ENCODE data around the gene TOM1L2. TPM values are rescaled to one million over a fixed set of nuclear protein-coding genes. Genes with fewer than 3 reads are reported as not detected.

TOM1L2 gene
- total RNA-seq, 2 experiments from 2014 or later = 11.3 to 11.9 TPM

DNA sequence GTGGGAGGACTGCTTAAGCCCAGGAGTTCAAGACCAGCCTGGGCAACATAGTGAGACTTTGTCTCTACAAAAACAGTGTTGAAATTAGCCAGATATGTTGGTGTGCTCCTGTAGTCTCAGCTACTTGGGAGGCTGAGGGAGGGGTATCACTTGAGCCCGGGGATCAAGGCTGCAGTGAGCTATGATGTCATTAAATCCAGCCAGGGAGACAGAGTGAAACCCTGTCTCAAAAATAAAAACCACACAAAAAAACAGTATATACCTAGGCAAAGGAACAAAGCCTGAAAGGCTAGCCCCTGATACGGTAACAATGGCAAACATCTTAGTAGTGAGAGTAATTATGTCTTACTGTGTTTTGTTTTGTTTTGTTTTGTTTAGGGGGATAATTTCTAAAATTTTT, 38.0 kb downstream of the TOM1L2 start:
- no peak overlapping the region for H3K4me3 Mint-ChIP-seq
- intact Hi-C loops (cut with DNase I, micrococcal nuclease) = no loop called here
- no peaks in the 10 kb centered on the region for H3K9me3 Mint-ChIP-seq (ENCODE audit: low read depth)
- H3K36me3 Mint-ChIP-seq (ENCODE audit: low read depth) = no peaks in the 10 kb centered on the region
- no peak for DNase-seq
- H3K27ac Mint-ChIP-seq = peak overlapping the region; percentile 37
- ChIA-PET POLR2A (no interaction called here), CTCF (interaction anchor here (1.6 kb wide), 1 partner anchor 99 kb away, joined by 4 read pairs; no protein-coding TSS in a partner anchor)
- peaks cover 33% of the 10 kb centered on the region for H3K4me1 Mint-ChIP-seq
- ATAC-seq = peak; percentile 52
- H3K27me3 Mint-ChIP-seq = no peaks in the 10 kb centered on the region

DNA sequence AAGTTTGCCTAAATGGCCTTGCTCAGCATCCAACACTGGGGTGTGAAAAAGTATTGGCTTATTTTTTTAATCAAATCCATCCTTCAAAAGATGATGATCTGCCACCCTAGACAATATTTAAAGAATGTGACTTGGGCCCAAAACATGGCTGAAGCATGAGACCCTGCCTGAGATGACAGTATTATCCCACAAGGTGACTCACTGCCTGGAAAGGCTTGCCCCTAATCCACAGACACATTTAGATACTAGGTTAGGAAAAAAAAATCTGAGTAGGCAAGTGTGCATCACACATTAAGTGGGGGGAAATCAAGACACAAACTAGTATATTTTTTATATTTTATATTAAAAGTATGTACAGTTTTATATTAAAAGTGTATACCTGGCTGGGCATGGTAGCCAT, 38.4 kb downstream of the TOM1L2 start:
- intact Hi-C loops (cut with DNase I, micrococcal nuclease) = no loop called here

DNA sequence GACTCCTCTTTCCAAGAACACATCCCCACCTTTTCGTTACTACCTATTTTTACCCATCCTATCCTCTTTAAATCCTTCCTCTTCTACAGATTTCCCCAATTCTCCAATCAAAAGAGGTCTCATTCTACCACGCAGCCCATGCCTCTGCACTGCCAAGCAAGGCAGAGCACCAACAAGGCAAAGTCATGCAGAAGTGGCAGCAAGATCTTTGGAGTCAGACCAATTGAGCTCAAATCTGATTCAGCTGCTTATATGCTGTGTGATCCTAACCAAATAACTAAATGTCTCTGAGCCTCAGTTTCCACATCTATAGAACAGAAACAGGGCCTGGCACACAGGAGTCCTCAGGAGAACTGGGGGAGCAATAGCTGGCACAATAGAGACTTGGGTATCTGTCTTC, 41.0 kb downstream of the TOM1L2 start:
- peaks cover 23% of the 10 kb centered on the region for H3K4me1 Mint-ChIP-seq

More for the DNA sequence above, 38.4 kb downstream of the TOM1L2 start:
- ChIA-PET CTCF (interaction anchor here (1.2 to 2.7 kb wide), 2 partner anchors 15 to 61 kb away, joined by 3 to 17 read pairs; no protein-coding TSS in a partner anchor), POLR2A (no interaction called here)
- Mint-ChIP-seq H3K36me3 (ENCODE audit: low read depth) (no peaks in the 10 kb centered on the region), H3K4me1 (peaks cover 33% of the 10 kb centered on the region), H3K9me3 (ENCODE audit: low read depth) (no peaks in the 10 kb centered on the region), H3K27me3 (no peaks in the 10 kb centered on the region), H3K27ac (no peak overlapping the region), H3K4me3 (no peak overlapping the region)
- DNase-seq = no peak
- peak; percentile 68 for ATAC-seq

DNA sequence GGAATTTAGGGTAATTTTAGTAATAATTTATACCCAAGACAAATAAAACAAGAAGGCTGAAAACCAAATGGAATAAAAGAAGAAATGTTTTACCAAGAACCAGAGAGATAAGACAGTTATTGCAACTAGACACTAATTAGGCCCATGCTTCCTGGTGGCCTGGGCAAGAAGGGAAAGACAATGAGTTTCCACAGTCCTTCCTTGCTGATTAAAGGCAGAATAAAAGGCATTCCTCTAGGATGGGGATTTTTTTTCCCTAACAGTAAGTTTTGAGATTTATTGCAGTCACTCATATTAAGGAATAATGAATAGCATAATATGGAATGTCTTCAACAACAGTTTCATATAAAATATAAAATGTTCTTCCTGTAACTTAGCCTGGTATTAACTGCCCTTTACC, 41.5 kb downstream of the TOM1L2 start:
- Mint-ChIP-seq H3K4me1 (peaks cover 18% of the 10 kb centered on the region), H3K27me3 (no peaks in the 10 kb centered on the region)
- ATAC-seq = no peak

More for the DNA sequence above, 41.0 kb downstream of the TOM1L2 start:
- intact Hi-C loops (cut with DNase I, micrococcal nuclease) = no loop called here
- H3K9me3 Mint-ChIP-seq (ENCODE audit: low read depth) = no peaks in the 10 kb centered on the region
- H3K4me3 Mint-ChIP-seq = no peak overlapping the region
- H3K27me3 Mint-ChIP-seq = no peaks in the 10 kb centered on the region
- ChIA-PET POLR2A (no interaction called here), CTCF (interaction anchor here (0.5 to 2.7 kb wide), 6 partner anchors 12 to 289 kb away, joined by 3 to 17 read pairs (median 4); partner anchors contain the start of genes DRC3 and TOM1L2)
- no peak for DNase-seq
- ATAC-seq = no peak
- H3K36me3 Mint-ChIP-seq (ENCODE audit: low read depth) = no peaks in the 10 kb centered on the region
- H3K27ac Mint-ChIP-seq = no peak overlapping the region

DNA sequence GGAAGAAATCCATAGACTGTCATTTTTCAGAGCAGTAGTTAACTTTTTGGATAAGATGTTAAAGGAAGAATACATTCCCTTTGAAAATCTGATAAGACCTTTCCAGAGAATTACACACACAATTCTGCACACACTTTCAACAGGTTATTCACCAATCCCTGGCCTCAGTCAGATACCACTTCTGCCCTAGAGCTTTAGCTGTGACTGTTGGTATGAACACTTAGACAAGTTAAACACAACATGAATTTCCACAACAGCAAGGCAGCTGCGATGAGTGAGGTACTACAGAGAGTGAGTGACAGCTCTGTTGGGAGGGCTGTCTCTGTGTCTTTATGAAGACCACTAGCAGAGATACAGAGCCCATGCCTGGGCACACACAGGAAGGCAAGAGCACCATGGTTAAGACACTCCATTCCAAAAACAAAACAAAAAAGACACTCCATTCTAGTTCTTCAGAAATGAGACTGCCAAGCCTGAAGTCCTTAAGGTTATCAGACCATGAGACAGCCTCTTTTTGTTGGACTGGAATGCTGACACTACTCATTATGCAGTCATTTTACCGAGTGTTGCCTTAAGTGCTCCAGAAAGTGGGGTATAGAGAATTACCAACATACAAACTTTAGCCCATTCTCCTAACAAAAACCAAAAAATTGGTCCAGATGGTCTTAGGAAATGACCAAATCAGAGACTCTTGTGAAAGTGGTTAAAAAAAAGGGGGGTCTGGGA, 42.4 kb downstream of the TOM1L2 start:
- ATAC-seq (no peak), DNase-seq (no peak)
- intact Hi-C loops (cut with DNase I, micrococcal nuclease) = no loop called here
- CTCF ChIA-PET = interaction anchor here (0.7 kb wide), 1 partner anchor 542 kb away, joined by 4 read pairs; no protein-coding TSS in a partner anchor
- POLR2A ChIA-PET = no interaction called here
- no peaks in the 10 kb centered on the region for H3K27me3 Mint-ChIP-seq
- peaks cover 10% of the 10 kb centered on the region for H3K4me1 Mint-ChIP-seq
- H3K36me3 Mint-ChIP-seq (ENCODE audit: low read depth) = no peaks in the 10 kb centered on the region
- no peaks in the 10 kb centered on the region for H3K9me3 Mint-ChIP-seq (ENCODE audit: low read depth)
- H3K27ac Mint-ChIP-seq = no peak overlapping the region
- H3K4me3 Mint-ChIP-seq = no peak overlapping the region

More for the DNA sequence above, 41.5 kb downstream of the TOM1L2 start:
- CTCF ChIA-PET = interaction anchor here (0.5 to 1.5 kb wide), 2 partner anchors 17 to 208 kb away, joined by 3 to 4 read pairs; no protein-coding TSS in a partner anchor
- Mint-ChIP-seq H3K9me3 (ENCODE audit: low read depth) (no peaks in the 10 kb centered on the region), H3K4me3 (no peak overlapping the region), H3K27ac (no peak overlapping the region), H3K36me3 (ENCODE audit: low read depth) (no peaks in the 10 kb centered on the region)
- DNase-seq = no peak
- intact Hi-C loops (cut with DNase I, micrococcal nuclease) = no loop called here
- POLR2A ChIA-PET = no interaction called here

DNA sequence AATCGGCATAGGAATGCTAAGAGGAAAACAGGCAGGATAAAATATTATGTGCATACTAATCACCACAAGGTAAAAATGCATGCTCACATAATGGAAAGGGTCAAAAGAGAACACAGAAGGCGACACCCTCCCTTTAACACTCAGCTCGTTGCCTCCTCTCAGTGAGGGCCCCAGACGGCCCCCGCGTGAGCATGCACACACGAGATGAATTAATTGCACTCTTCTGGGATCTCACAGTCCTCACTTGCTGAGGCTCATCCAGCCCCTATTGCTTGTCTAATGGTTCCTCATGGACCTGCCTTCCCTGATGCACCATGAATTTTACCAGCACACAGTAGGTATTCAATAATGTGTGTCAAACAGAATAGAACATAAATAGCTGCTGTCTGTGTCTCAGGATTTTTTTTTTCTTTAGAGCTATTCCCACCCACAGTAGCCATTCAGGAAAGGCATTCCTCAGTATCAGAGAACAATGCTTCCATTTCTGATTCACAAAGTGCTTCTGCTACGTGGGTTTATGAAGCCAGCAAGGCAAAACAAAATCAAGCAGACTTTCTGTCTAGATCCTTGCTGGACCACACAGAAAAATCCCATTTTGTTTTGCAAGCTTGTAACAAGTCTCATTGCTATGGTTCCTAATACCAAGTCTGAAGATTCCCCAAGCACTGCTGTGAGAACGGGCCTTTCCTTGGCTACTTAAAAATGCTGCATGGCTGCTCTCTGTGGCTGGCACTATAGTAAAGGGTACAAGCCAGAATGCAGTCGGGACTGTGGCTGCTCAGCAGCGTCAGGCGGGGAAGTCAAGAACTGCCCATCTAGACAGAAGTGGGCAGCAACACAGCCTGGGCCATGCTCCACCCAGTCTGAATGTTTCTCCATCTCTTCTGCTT, 43.6 kb downstream of the TOM1L2 start:
- Mint-ChIP-seq H3K27ac (no peak overlapping the region), H3K4me1 (peaks cover 2% of the 10 kb centered on the region), H3K27me3 (no peaks in the 10 kb centered on the region), H3K36me3 (ENCODE audit: low read depth) (no peaks in the 10 kb centered on the region), H3K9me3 (ENCODE audit: low read depth) (no peaks in the 10 kb centered on the region), H3K4me3 (no peak overlapping the region)
- CTCF ChIA-PET = interaction anchor here (0.9 to 1.7 kb wide), 2 partner anchors 10 to 132 kb away, joined by 4 to 12 read pairs; no protein-coding TSS in a partner anchor
- intact Hi-C loops (cut with DNase I, micrococcal nuclease) = no loop called here
- DNase-seq = no peak
- ATAC-seq = no peak
- POLR2A ChIA-PET = no interaction called here

DNA sequence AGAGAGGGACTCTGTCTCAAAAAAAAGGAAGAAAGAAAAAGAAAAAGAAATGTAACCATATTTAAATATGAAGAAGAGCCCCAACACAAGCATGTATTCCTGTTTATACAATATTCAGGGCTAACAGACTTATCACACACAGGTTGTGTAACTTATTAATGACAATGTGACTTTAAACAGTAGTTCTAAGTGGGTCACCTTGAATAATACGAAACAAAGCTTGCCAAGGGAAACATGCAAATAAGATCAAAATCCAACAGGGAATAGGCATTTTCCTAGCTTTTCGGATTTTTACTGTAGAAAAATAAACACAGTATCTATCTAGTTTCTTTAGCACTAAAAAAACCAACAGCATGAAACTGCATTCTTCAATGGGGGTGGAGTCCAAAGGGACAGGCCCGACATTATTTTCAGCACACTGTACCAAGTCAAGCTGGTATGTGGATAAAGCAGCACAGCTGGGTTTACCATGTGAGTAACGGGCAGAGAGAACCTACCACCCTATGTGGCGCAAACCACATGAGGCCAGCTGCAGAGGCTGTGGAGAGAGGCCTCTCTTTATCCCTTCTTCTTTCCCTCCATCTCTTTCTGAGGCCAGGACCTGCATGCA, 45.3 kb downstream of the TOM1L2 start:
- ChIA-PET POLR2A (interaction anchor here (0.6 kb wide), 1 partner anchor 103 kb away, joined by 4 read pairs; no protein-coding TSS in a partner anchor), CTCF (interaction anchor here (0.6 to 1.7 kb wide), 11 partner anchors 8 to 1038 kb away, joined by 3 to 12 read pairs (median 3); partner anchors contain the start of genes DRC3 and TOM1L2)
- intact Hi-C loops (cut with DNase I, micrococcal nuclease) = no loop called here
- Mint-ChIP-seq H3K4me1 (no peaks in the 10 kb centered on the region), H3K9me3 (ENCODE audit: low read depth) (no peaks in the 10 kb centered on the region), H3K27ac (no peak overlapping the region), H3K4me3 (no peak overlapping the region), H3K27me3 (no peaks in the 10 kb centered on the region), H3K36me3 (ENCODE audit: low read depth) (no peaks in the 10 kb centered on the region)
- DNase-seq (no peak), ATAC-seq (no peak)

DNA sequence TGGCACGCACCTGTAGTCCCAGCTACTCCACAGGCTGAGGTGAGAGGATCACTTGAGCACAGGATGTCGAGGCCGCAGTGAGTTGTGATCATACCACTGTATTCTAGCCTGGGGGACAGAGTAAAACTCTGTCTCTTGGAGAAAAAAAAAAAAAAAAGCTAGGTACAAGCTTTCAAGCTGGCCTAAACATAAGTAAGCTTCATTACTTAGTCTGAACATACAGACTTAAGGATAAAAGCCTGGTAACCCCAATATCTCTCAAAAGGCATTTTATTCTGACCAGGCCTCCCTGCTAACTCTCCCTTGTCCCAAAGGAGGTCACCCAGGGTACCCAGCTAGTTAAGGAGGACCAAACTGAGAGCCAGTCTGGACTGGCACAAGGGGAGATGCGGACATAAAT, 46.2 kb downstream of the TOM1L2 start:
- DNase-seq (no peak), ATAC-seq (no peak)
- POLR2A ChIA-PET = no interaction called here
- H3K4me3 Mint-ChIP-seq = no peak overlapping the region
- CTCF ChIA-PET = interaction anchor here (0.6 to 1.5 kb wide), 4 partner anchors 17 to 284 kb away, joined by 3 to 4 read pairs (median 3); partner anchors contain the start of genes DRC3 and TOM1L2
- no peaks in the 10 kb centered on the region for H3K9me3 Mint-ChIP-seq (ENCODE audit: low read depth)
- peaks cover 7% of the 10 kb centered on the region for H3K4me1 Mint-ChIP-seq
- H3K36me3 Mint-ChIP-seq (ENCODE audit: low read depth) = no peaks in the 10 kb centered on the region
- H3K27me3 Mint-ChIP-seq = no peaks in the 10 kb centered on the region
- intact Hi-C loops (cut with DNase I, micrococcal nuclease) = no loop called here
- no peak overlapping the region for H3K27ac Mint-ChIP-seq

DNA sequence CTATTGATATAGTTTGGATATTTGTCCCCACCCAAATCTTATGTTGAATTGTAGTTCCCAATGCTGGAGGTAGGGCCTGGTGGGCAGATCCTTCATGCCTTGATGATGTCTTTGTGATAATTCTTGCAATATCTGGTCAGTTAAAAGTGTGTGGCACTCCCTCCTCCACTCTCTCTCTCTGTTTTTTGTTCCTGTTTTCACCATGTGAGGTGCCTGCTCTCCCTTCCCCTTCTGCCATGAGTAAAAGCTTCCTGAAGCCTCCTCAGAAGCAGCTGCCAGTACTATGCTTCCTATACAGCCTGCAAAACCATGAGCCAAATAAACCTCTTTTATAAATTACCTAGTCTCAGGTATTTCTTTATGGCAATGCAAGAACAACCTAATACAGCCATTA, 47.3 kb downstream of the TOM1L2 start:
- ChIA-PET POLR2A (no interaction called here), CTCF (interaction anchor here (0.6 to 1.1 kb wide), 2 partner anchors 54 to 283 kb away, joined by 4 to 5 read pairs; no protein-coding TSS in a partner anchor)
- Mint-ChIP-seq H3K9me3 (ENCODE audit: low read depth) (no peaks in the 10 kb centered on the region), H3K36me3 (ENCODE audit: low read depth) (no peaks in the 10 kb centered on the region), H3K4me3 (no peak overlapping the region), H3K27me3 (no peaks in the 10 kb centered on the region), H3K27ac (no peak overlapping the region), H3K4me1 (peaks cover 8% of the 10 kb centered on the region)
- ATAC-seq (no peak), DNase-seq (no peak)
- intact Hi-C loops (cut with DNase I, micrococcal nuclease) = no loop called here

DNA sequence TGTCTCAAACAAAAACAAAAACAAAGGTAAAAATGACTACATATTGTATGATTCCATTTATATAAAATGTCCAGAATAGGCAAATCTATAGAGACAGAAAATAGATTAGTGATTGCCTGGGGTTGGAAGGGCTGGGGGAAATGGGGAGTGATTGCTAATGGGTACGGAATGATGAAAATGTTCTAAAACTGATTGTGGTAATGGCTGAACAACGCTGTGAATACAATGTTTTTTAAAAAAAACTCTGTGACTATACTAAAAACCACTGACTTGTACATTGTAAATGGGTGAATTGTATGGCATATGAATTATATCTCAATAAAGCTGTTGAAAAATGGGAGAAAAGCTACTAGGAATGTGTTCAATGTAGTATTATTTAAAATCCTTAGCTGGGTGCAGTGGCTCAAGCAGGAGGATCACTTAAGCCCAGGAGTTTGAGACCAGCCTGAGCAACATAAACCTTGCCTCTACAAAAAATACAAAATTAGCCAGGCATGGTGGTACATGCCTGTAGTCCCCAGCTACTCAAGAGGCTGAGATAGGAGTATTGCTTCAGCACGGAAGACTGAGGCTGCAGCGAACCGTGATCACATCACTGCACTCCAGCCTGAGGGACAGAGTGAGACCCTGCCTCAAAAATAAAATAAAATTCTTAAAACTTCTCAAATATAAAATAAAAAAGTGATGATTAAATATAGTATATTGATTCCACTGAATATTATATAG, 47.9 kb downstream of the TOM1L2 start:
- no peaks in the 10 kb centered on the region for H3K9me3 Mint-ChIP-seq (ENCODE audit: low read depth)
- H3K4me3 Mint-ChIP-seq = no peak overlapping the region
- CTCF ChIA-PET = interaction anchor here (1.1 kb wide), 1 partner anchor 282 kb away, joined by 4 read pairs; no protein-coding TSS in a partner anchor
- POLR2A ChIA-PET = no interaction called here
- intact Hi-C loops (cut with DNase I, micrococcal nuclease) = no loop called here
- H3K27ac Mint-ChIP-seq = no peak overlapping the region
- no peak for ATAC-seq
- H3K27me3 Mint-ChIP-seq = no peaks in the 10 kb centered on the region
- no peak for DNase-seq
- no peaks in the 10 kb centered on the region for H3K36me3 Mint-ChIP-seq (ENCODE audit: low read depth)
- H3K4me1 Mint-ChIP-seq = peaks cover 9% of the 10 kb centered on the region
